HepG2 (cell line): ENCODE results near the gene RECK. TPM values are rescaled to one million over a fixed set of nuclear protein-coding genes. Genes with fewer than 3 reads are reported as not detected.

Experiments
- HNRNPLL ChIP-seq: fragments of 200-400 bp; formaldehyde crosslinking; IDR thresholded peaks from 2 replicates; pipeline ENCODE4 v1.6.1; 2017; ENCODE audit warnings: mild to moderate bottlenecking, low read depth, low read length; ENCODE audit not compliant: poor library complexity, severe bottlenecking
- HNRNPUL1 ChIP-seq: fragments of 200-400 bp; formaldehyde crosslinking; IDR thresholded peaks from 2 replicates; pipeline ENCODE4 v1.6.1; 2017; ENCODE audit warnings: low read depth, mild to moderate bottlenecking, low read length, moderate library complexity
- HOXA3 ChIP-seq: sonication (generic); formaldehyde crosslinking; IDR thresholded peaks from 2 replicates; pipeline ENCODE4 v1.5.0; 2020; ENCODE audit warnings: missing genetic modification reagents
- PCBP2 ChIP-seq: fragments of 200-400 bp; formaldehyde crosslinking; optimal IDR thresholded peaks from 2 replicates; pipeline ENCODE3; 2018; ENCODE audit warnings: low read length, low read depth; ENCODE audit not compliant: poor library complexity, severe bottlenecking
- POLR2A ChIP-seq, 2 experiments: IDR thresholded peaks; 2 replicates each; pipeline ENCODE4 v1.6.1; 2011; ENCODE audit warnings: low read depth in 2 of 2, low read length in 2 of 2, mild to moderate bottlenecking in 1 of 2, moderate library complexity in 1 of 2; ENCODE audit not compliant: insufficient read depth in 1 of 2
- SAFB2 ChIP-seq: sonication (generic); formaldehyde crosslinking; IDR thresholded peaks from 2 replicates; pipeline ENCODE4 v1.5.1; 2020; ENCODE audit warnings: missing genetic modification reagents, low read depth, mild to moderate bottlenecking, borderline replicate concordance
- ZFP82 ChIP-seq: sonication (generic); formaldehyde crosslinking; IDR thresholded peaks from 2 replicates; pipeline ENCODE4 v1.5.1; 2020; ENCODE audit warnings: mild to moderate bottlenecking, missing genetic modification reagents, borderline replicate concordance
- ZFX ChIP-seq: sonication (generic); formaldehyde crosslinking; IDR thresholded peaks from 2 replicates; pipeline ENCODE4 v1.4.0; 2020; ENCODE audit warnings: mild to moderate bottlenecking, low read depth, missing genetic modification reagents, moderate library complexity
- ZNF232 ChIP-seq: sonication (generic); formaldehyde crosslinking; IDR thresholded peaks from 2 replicates; pipeline ENCODE4 v1.4.0; 2020; ENCODE audit warnings: missing genetic modification reagents, borderline replicate concordance
- polyA plus RNA-seq, 8 experiments: library from polyadenylated mRNA; depleted of rRNA in 3 of 8; stranded (reverse) in 7 of 8; unstranded in 1 of 8; fragments of >200 nt; fragmentation: Illumina TruSeq in 4 of 8; extraction: Trizol in 4 of 8; gene quantifications; 2 replicates each; pipeline versions ENCODE4 v1.2.1 to v1.2.3, GENCODE V29; 2011 to 2016; ENCODE audit warnings: low read depth in 4 of 8, missing spikeins in 1 of 8, mixed read lengths in 1 of 8; ENCODE audit not compliant: insufficient read depth in 1 of 8
- total RNA-seq, 5 experiments: library from RNA; depleted of rRNA; stranded (reverse); fragments of >200 nt; fragmentation: Illumina TruSeq; extraction: Trizol; gene quantifications; 2 replicates each; pipeline ENCODE4 v1.2.3, GENCODE V29; 2016; ENCODE audit warnings: low read depth in 1 of 5
- TF ChIP-seq, protein P1 (sequence below): sonication (generic); formaldehyde crosslinking; conservative IDR thresholded peaks from 2 replicates; pipeline ENCODE4 v1.5.0; 2020; ENCODE audit warnings: missing genetic modification reagents
- TF ChIP-seq, protein P2 (sequence below): sonication (generic); formaldehyde crosslinking; IDR thresholded peaks from 2 replicates; pipeline ENCODE4 v1.9.0; 2022; ENCODE audit warnings: missing genetic modification reagents, mild to moderate bottlenecking, borderline replicate concordance
- TF ChIP-seq, protein P3 (sequence below): sonication (generic); formaldehyde crosslinking; IDR thresholded peaks from 2 replicates; pipeline ENCODE4 v1.8.0; 2023; ENCODE audit warnings: mild to moderate bottlenecking, missing genetic modification reagents
- TF ChIP-seq, protein P4 (sequence below): IDR thresholded peaks from 2 replicates; pipeline ENCODE4 v1.6.1; 2012; ENCODE audit warnings: inconsistent platforms
- TF ChIP-seq, protein P5 (sequence below), 2 experiments: IDR thresholded peaks; 2 replicates each; pipeline ENCODE4 v1.6.1; 2011 to 2012; ENCODE audit warnings: low read length in 2 of 2, borderline replicate concordance in 1 of 2, low read depth in 1 of 2, mild to moderate bottlenecking in 1 of 2, moderate library complexity in 1 of 2
- TF ChIP-seq, protein P6 (sequence below): sonication (generic); formaldehyde crosslinking; IDR thresholded peaks from 2 replicates; pipeline ENCODE4 v1.4.0; 2020; ENCODE audit warnings: mild to moderate bottlenecking, missing genetic modification reagents
- TF ChIP-seq, protein P7 (sequence below): sonication (generic); formaldehyde crosslinking; IDR thresholded peaks from 2 replicates; pipeline ENCODE4 v1.4.0; 2020; ENCODE audit warnings: missing genetic modification reagents

The RECK gene
- total and polyA plus RNA-seq, 2 of the 13 experiments (the other 11 are each of a cell fraction or from before 2014, with no cell fraction given), result 3.1 to 4.8 TPM

DNA sequence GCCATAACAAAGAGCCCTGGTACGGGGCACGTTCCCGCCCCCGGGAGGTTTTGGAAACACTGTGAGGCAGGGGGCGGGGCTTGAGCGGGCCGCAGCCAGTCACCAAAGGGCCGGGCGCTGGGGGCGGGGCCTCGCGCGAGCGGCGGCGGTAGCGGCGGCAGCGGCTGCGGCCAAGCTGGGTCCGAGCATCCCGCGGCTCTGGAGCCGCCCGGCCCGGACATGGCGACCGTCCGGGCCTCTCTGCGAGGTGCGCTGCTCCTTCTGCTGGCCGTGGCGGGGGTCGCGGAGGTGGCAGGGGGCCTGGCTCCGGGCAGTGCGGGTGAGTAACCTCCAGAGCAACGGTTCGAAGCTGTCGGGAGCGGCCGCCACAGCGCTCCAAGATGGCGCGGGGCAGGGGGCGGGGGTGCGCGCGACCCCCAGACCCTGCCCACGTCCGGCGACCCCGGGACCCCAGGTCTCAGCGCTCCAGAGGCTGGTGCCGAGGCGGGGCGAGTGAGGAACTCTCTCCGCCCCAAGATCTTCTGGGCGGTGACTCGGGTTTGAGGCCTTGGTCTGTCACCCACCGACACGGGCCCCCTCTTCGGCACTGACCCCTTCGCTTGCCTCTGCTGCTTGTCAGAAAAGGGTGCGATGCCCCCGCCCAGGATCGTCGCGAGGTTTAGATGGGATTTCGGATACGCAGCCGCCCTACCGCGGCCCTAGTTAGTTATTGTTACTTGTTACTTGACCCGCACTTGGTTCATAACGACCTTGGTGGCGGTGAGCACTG lies at the start of gene RECK (continued):
- TF ChIP-seq, protein P1, sequence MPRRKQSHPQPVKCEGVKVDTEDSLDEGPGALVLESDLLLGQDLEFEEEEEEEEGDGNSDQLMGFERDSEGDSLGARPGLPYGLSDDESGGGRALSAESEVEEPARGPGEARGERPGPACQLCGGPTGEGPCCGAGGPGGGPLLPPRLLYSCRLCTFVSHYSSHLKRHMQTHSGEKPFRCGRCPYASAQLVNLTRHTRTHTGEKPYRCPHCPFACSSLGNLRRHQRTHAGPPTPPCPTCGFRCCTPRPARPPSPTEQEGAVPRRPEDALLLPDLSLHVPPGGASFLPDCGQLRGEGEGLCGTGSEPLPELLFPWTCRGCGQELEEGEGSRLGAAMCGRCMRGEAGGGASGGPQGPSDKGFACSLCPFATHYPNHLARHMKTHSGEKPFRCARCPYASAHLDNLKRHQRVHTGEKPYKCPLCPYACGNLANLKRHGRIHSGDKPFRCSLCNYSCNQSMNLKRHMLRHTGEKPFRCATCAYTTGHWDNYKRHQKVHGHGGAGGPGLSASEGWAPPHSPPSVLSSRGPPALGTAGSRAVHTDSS (CRISPR knock-in tag), result no peak
- TF ChIP-seq POLR2A (IDR thresholded peaks at IDR 0.05; ENCODE audit: insufficient read depth in 1 of 2, low read depth in 2 of 2, low read length in 2 of 2), result peak; percentile 36 to 63; a peak in 2 of 4 replicates
- TF ChIP-seq PCBP2, result no peak
- no peak for TF ChIP-seq SAFB2
- no peak for TF ChIP-seq ZNF232 (CRISPR knock-in tag)
- no peak for TF ChIP-seq HNRNPUL1
- peak; percentile 24; the same call in 1 of the 2 replicates for TF ChIP-seq HOXA3 (CRISPR knock-in tag)
- peak; percentile 82 for TF ChIP-seq ZFX (CRISPR knock-in tag)
- TF ChIP-seq, protein P2, sequence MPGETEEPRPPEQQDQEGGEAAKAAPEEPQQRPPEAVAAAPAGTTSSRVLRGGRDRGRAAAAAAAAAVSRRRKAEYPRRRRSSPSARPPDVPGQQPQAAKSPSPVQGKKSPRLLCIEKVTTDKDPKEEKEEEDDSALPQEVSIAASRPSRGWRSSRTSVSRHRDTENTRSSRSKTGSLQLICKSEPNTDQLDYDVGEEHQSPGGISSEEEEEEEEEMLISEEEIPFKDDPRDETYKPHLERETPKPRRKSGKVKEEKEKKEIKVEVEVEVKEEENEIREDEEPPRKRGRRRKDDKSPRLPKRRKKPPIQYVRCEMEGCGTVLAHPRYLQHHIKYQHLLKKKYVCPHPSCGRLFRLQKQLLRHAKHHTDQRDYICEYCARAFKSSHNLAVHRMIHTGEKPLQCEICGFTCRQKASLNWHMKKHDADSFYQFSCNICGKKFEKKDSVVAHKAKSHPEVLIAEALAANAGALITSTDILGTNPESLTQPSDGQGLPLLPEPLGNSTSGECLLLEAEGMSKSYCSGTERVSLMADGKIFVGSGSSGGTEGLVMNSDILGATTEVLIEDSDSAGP (CRISPR knock-in tag), result no peak; the same call in 1 of the 2 replicates
- TF ChIP-seq, protein P3, sequence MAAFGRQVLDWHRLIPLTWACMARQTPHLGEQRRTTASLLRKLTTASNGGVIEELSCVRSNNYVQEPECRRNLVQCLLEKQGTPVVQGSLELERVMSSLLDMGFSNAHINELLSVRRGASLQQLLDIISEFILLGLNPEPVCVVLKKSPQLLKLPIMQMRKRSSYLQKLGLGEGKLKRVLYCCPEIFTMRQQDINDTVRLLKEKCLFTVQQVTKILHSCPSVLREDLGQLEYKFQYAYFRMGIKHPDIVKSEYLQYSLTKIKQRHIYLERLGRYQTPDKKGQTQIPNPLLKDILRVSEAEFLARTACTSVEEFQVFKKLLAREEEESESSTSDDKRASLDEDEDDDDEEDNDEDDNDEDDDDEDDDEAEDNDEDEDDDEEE (CRISPR knock-in tag), result peak; percentile 65; the same call in 1 of the 2 replicates
- TF ChIP-seq, protein P4, sequence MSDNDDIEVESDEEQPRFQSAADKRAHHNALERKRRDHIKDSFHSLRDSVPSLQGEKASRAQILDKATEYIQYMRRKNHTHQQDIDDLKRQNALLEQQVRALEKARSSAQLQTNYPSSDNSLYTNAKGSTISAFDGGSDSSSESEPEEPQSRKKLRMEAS, result peak; percentile 37; the same call in 1 of the 2 replicates
- peak; percentile 14 for TF ChIP-seq HNRNPLL
- TF ChIP-seq ZFP82 (CRISPR knock-in tag), result peak; percentile 73; the same call in 1 of the 2 replicates
- TF ChIP-seq, protein P5, sequence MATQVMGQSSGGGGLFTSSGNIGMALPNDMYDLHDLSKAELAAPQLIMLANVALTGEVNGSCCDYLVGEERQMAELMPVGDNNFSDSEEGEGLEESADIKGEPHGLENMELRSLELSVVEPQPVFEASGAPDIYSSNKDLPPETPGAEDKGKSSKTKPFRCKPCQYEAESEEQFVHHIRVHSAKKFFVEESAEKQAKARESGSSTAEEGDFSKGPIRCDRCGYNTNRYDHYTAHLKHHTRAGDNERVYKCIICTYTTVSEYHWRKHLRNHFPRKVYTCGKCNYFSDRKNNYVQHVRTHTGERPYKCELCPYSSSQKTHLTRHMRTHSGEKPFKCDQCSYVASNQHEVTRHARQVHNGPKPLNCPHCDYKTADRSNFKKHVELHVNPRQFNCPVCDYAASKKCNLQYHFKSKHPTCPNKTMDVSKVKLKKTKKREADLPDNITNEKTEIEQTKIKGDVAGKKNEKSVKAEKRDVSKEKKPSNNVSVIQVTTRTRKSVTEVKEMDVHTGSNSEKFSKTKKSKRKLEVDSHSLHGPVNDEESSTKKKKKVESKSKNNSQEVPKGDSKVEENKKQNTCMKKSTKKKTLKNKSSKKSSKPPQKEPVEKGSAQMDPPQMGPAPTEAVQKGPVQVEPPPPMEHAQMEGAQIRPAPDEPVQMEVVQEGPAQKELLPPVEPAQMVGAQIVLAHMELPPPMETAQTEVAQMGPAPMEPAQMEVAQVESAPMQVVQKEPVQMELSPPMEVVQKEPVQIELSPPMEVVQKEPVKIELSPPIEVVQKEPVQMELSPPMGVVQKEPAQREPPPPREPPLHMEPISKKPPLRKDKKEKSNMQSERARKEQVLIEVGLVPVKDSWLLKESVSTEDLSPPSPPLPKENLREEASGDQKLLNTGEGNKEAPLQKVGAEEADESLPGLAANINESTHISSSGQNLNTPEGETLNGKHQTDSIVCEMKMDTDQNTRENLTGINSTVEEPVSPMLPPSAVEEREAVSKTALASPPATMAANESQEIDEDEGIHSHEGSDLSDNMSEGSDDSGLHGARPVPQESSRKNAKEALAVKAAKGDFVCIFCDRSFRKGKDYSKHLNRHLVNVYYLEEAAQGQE (IDR thresholded peaks at IDR 0.05; ENCODE audit: borderline replicate concordance in 1 of 2, low read depth in 1 of 2, low read length in 2 of 2), result no peak
- TF ChIP-seq, protein P6, sequence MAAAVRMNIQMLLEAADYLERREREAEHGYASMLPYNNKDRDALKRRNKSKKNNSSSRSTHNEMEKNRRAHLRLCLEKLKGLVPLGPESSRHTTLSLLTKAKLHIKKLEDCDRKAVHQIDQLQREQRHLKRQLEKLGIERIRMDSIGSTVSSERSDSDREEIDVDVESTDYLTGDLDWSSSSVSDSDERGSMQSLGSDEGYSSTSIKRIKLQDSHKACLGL (CRISPR knock-in tag), result 0 out of 2 replicates have a peak, but pooled peaks have one; percentile 23
- TF ChIP-seq, protein P7, sequence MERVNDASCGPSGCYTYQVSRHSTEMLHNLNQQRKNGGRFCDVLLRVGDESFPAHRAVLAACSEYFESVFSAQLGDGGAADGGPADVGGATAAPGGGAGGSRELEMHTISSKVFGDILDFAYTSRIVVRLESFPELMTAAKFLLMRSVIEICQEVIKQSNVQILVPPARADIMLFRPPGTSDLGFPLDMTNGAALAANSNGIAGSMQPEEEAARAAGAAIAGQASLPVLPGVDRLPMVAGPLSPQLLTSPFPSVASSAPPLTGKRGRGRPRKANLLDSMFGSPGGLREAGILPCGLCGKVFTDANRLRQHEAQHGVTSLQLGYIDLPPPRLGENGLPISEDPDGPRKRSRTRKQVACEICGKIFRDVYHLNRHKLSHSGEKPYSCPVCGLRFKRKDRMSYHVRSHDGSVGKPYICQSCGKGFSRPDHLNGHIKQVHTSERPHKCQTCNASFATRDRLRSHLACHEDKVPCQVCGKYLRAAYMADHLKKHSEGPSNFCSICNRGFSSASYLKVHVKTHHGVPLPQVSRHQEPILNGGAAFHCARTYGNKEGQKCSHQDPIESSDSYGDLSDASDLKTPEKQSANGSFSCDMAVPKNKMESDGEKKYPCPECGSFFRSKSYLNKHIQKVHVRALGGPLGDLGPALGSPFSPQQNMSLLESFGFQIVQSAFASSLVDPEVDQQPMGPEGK (CRISPR knock-in tag), result peak; percentile 55
